ENCODE data around the gene PHACTR1.
"Not testable (repeated sequence)": the region's sequence is repeated elsewhere in the genome, so short reads cannot be mapped to it uniquely, and the experiment has no call there.

- not testable (repeated sequence) for TF ChIP-seq EZH2 (IDR thresholded peaks at IDR 0.05; ENCODE audit: insufficient read depth, poor library complexity, severe bottlenecking); EZH2phosphoT487 (IDR thresholded peaks at IDR 0.05; ENCODE audit: insufficient read depth, low read depth)
Observed at GRCh38 chr6:13159822-13160221, 443.3 kb downstream of the PHACTR1 start.

Data from GM23248 (cell line).